Hippocampal formation (tissue), 2 donors: Measurements from ENCODE around the gene TRANK1.

Experiments
- DNase-seq, 2 donors: peaks; one replicate each; lab custom pipeline; 2025; lab: John Stamatoyannopoulos, UW

Gene TRANK1

GRCh38 chr3:36803091-36803791, 141.6 kb downstream of the TRANK1 start:
- no peak for DNase-seq

GRCh38 chr3:36800533-36801116, 144.2 kb downstream of the TRANK1 start:
- no peak for DNase-seq

- DNase-seq, result no peak
These were observed 148.0 kb downstream of the TRANK1 start for GRCh38 chr3:36796881-36797280.

GRCh38 chr3:36796161-36796560, 148.7 kb downstream of the TRANK1 start:
- no peak for DNase-seq

GRCh38 chr3:36795622-36796021, 149.2 kb downstream of the TRANK1 start:
- DNase-seq, result no peak

GRCh38 chr3:36792342-36792741, 152.5 kb downstream of the TRANK1 start:
- no peak for DNase-seq

- no peak for DNase-seq
These were observed 154.1 kb downstream of the TRANK1 start for GRCh38 chr3:36790765-36791164.

- DNase-seq, result no peak
These were observed 157.6 kb downstream of the TRANK1 start for GRCh38 chr3:36786921-36787890.

GRCh38 chr3:36784138-36784635, 160.7 kb downstream of the TRANK1 start:
- no peak for DNase-seq

GRCh38 chr3:36777424-36778218, 167.2 kb downstream of the TRANK1 start:
- DNase-seq, result no peak
